ENCODE measurements around the gene BMPR1A.
"Not testable (repeated sequence)": the region's sequence is repeated elsewhere in the genome, so short reads cannot be mapped to it uniquely, and the experiment has no call there.

The BMPR1A gene

GRCh38 chr10:86936661-86937501 is 180.5 kb downstream of the BMPR1A start:
- DNase-seq (ENCODE audit: low read depth in 1 of 2, low spot score in 1 of 2): no peak

GRCh38 chr10:86937502-86938154 is 181.2 kb downstream of the BMPR1A start:
- no peak for DNase-seq (ENCODE audit: low read depth in 1 of 2, low spot score in 1 of 2)

- DNase-seq (ENCODE audit: low read depth in 1 of 2, low spot score in 1 of 2): no peak
Measured at GRCh38 chr10:86938260-86938659, 181.8 kb downstream of the BMPR1A start.

GRCh38 chr10:86940076-86940475 is 183.7 kb downstream of the BMPR1A start:
- DNase-seq (ENCODE audit: low read depth in 1 of 2, low spot score in 1 of 2): not testable (repeated sequence)

- DNase-seq (ENCODE audit: low read depth in 1 of 2, low spot score in 1 of 2): no peak
Measured at GRCh38 chr10:86940677-86941076, 184.3 kb downstream of the BMPR1A start.

GRCh38 chr10:86941426-86941825 is 185.0 kb downstream of the BMPR1A start:
- DNase-seq (ENCODE audit: low read depth in 1 of 2, low spot score in 1 of 2): no peak

- DNase-seq (ENCODE audit: low read depth in 1 of 2, low spot score in 1 of 2): no peak
Measured at GRCh38 chr10:86941991-86942421, 185.6 kb downstream of the BMPR1A start.

GRCh38 chr10:86942441-86943315 is 186.3 kb downstream of the BMPR1A start:
- no peak for DNase-seq (ENCODE audit: low read depth in 1 of 2, low spot score in 1 of 2)

- no peak for DNase-seq (ENCODE audit: low read depth in 1 of 2, low spot score in 1 of 2)
Measured at GRCh38 chr10:86943316-86944030, 187.1 kb downstream of the BMPR1A start.

- DNase-seq (ENCODE audit: low read depth in 1 of 2, low spot score in 1 of 2): no peak
Measured at GRCh38 chr10:86944031-86944419, 187.6 kb downstream of the BMPR1A start.

GRCh38 chr10:86944471-86944870 is 188.1 kb downstream of the BMPR1A start:
- DNase-seq (ENCODE audit: low read depth in 1 of 2, low spot score in 1 of 2): no peak

GRCh38 chr10:86944907-86945306 is 188.5 kb downstream of the BMPR1A start:
- DNase-seq (ENCODE audit: low read depth in 1 of 2, low spot score in 1 of 2): no peak

GRCh38 chr10:86945361-86946212 is 189.2 kb downstream of the BMPR1A start:
- no peak for DNase-seq (ENCODE audit: low read depth in 1 of 2, low spot score in 1 of 2)

- no peak for DNase-seq (ENCODE audit: low read depth in 1 of 2, low spot score in 1 of 2)
Measured at GRCh38 chr10:86946213-86947155, 190.1 kb downstream of the BMPR1A start.

- not testable (repeated sequence) for DNase-seq (ENCODE audit: low read depth in 1 of 2, low spot score in 1 of 2)
Measured at GRCh38 chr10:86947806-86948205, 191.4 kb downstream of the BMPR1A start.

GRCh38 chr10:86950349-86950748 is 193.9 kb downstream of the BMPR1A start:
- no peak for DNase-seq (ENCODE audit: low read depth in 1 of 2, low spot score in 1 of 2)

GRCh38 chr10:86951184-86951761 is 194.9 kb downstream of the BMPR1A start:
- DNase-seq (ENCODE audit: low read depth in 1 of 2, low spot score in 1 of 2): no peak

- DNase-seq (ENCODE audit: low read depth in 1 of 2, low spot score in 1 of 2): no peak
Measured at GRCh38 chr10:86952106-86952505, 195.7 kb downstream of the BMPR1A start.
